GM21825 (cell line): ENCODE results near the gene TTC7B.

Experiments used
- ATAC-seq: cut with Tn5 transposase; IDR thresholded peaks from one replicate; pipeline ENCODE4 v1.9.1; 2021; ENCODE audit warnings: mild to moderate bottlenecking, moderate library complexity; ENCODE audit not compliant: unreplicated experiment

TTC7B gene

DNA sequence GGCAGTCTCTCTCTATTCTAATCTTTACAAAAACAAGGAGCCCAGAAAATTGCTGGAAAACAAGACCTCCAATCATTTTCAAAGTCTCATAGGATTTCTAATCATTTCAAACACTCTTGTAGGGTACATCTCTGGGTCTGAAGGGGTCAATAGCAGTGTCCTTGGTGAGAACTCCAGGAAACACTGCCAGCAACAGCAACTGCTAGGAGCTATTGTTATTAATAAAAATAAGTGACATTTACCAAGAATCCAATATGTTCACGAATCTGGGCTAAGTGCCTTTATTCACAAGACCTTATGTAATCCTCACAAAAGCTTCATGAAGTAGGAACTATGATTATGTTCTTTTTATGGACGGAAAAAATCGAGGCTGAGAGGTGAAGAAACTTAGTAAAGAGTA, 72.8 kb downstream of the TTC7B start:
- no peak for ATAC-seq

DNA sequence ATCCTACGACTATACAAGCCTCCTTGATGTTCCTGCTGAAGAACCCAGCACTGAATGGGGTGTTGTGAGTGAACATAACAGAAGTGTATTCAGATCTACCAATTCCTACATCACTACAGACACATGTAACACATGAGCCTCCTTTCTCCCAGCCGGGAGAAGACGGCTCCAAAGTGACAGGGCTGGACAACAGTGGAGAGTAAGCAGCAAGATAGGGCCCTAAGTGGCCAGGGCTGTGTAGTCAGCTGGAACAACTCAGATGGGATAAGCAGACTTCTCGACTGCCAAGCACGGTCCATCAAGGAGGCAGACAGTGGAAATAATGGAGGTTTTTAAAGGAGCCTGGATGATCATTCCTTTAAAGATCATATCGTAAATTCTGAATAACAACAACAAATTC, 73.5 kb downstream of the TTC7B start:
- ATAC-seq = no peak

DNA sequence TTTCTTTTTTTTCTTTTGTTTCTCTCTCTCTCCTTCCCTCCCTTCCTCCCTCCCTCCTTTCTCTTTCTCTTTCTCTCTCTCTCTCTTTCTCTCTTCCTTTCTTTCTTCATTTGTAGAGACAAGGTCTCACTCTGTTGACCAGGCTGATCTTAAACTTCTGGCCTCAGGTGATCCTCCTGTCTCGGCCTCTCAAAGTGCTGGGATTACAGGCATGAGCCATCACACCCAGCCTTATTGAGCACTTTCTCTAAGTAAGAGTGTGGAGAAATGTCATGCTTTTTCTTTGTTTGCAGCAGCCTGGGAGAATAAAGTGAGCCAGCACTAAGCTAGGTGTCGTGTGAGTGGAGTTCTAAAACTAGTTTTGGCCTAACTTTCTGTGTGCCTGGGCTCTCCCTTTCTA, 74.0 kb downstream of the TTC7B start:
- ATAC-seq = no peak

DNA sequence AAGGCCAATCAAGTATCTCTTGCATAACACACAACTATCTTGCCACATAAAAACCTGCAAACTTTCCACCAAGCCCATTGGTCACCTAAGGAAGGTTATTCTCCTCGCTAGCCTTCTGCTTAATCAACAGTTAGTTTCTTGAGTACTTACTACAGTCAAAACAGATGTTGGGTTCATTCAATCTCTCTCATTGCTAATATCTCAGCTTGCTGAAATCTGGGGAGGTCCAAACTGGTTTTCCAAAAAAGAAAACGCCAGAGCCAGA, 74.6 kb downstream of the TTC7B start:
- no peak for ATAC-seq

DNA sequence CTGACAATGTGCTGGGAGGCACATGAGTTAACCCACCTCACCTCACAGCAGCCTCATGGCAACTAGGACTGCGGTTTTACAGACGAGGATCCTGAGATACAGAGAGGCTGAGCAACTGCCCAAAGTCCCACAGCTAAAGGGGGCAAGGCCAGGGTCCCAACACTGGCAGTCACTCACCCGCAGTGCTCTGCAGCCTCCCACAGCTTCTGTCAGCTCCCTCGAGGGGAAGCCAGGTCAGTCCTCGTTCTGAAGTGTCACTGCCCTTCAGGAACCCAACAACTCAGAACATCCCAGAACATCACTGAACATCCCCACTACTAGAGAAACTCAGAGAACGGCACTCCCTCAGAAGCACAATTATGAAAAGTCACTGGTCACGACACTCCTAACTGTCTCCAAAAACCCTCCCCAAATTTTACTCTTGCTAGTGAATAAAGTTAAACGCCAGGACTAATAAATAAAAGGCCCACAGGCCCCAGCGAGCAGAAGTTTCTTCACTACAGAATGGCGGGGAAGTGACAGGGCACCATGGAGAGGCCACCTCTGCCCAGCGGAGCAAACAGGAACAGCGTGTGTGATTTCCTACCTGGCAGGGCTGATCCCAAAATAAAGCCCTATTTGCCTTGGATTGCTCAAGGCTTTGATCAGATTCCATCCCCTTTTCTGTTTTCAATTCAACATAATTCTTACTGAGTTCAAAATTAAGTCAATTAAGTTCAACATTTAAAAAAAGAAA, 75.1 kb downstream of the TTC7B start:
- no peak for ATAC-seq

DNA sequence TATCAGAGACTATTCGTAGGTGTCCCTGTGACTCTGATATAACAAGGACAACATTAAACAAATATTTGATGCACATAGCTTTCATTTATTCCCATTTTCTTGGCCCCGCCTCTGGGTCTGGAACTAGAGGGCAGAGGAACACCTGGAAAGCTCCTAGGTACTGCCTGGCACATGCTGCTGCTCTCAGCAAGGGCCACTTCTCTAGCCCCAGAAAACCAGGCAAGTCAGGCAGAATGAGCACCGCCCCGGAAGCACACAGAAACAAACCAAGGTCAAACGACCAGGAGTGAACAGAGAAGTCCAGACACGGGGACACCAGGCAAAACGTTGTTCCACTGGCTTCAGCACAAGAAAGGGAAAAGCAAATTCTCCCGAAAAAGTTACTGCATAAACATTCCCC, 76.1 kb downstream of the TTC7B start:
- no peak for ATAC-seq

DNA sequence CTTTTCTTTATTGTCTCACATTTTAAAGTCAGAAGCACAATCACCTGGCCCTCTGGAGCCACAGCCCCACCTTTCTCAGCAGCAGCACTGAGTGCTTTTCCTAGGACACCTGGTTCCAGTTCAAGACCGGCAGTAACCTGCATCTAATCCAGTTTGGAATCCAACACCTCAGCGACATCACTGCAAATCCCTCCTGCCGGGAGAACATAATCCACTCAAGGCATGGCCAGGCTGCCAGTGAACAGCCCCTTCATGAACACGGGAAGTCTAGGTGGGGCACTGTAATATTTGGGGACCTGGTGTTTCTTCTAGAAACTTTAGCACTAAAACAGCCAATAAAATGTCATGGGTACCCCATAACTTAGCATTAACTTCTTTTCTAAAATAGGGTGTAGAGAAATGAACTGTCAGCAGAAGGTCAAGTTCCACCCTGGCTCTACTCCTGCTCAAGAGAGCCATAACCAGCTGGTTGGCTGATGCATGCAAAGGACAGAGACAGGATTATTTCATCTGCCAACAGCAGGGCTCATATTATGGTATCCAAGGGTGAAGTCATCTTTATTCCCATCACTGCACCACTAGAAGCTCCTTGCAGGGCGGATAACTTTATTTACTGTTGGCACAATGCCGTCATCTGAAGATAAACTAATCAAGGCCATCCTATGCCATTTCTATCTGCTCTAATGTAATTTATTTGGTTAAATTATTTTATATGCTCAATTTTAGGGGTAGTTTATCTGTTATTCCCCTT, 76.7 kb downstream of the TTC7B start:
- ATAC-seq = no peak

DNA sequence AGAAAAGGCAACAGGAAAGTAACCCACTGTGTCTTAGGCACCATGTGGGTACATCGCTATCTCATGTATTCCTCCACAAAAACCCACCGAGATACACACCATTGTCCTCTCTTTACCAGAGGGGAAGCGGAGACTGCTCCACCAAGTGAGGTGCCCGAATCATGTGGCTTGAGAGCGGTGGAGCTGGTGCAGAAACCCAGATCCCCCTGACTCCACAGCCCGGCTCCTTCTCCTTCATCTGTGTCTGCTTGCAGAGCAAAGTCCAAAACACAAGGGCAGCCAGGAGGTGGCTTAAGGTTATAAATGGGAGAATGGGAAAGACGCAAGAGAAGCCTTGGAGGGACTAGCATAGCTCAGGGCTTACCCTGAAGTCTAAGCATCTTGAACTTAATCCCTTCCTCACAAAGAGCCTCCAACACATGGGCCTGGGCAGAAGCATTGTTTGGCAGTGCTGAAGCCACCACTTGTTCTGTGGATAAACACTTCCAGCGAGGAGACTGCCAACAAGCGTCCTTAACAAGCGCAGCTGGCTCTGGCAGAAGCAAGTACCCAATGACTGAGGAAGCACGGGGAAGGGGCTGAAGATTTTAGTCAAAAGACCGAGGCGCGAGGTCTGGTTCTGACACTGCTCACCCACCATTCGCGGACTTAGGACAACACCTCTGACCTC, 83.0 kb downstream of the TTC7B start:
- no peak for ATAC-seq

DNA sequence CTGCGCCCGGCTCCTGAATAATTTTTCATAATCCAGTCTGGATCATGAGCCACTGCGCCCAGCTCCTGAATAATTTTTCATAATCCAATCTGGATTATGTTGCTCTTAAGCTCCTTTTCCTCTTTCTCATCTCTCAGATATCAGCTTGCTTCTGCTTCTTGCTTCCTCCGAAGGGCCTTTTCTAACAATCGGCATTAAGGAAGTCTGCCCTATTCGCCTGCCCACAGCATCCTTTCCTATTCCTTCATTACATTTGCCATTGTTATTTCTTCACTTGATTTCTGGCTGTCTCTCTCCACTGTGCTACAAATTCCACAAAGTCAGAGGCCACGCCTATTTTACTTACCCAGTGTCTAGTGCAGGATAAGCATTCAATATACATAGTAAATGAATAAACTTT, 83.5 kb downstream of the TTC7B start:
- no peak for ATAC-seq

DNA sequence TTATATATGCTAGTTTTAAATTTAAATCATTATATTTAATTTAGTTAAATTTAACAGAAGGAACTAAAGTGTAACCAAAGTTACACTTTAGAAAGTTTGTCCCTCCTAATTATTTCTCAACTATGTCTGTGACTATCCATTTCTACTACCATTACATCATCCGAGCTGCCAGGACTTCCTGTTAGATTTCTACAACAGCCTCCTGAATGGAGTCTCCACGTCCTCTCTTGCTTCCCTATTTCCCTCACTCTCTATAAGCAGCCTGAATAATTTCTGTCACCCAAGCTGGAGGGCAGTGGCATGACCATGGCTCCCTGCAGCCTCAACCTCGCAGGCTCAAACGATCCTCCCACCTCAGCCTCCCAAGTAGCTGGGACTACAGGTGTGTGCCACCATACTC, 84.1 kb downstream of the TTC7B start:
- no peak for ATAC-seq

DNA sequence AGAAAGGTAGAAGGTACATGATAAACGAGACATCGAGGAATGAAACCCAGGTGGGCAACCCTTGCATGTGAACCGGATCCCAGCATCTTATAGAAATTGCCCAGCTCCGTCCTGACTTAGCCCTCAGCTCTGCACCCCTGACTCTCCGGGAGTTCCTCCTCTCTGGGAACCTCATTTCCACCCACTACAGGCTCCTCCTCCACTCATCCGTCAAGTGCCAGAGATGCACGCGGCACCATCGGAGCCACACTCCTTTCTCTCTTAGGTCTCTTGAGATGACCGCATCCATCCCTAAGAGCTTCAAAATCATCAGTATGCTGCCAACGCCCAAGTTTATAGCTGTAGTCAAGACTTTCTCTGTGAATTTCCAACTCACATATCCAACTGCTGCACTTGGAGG, 84.7 kb downstream of the TTC7B start:
- ATAC-seq = no peak

DNA sequence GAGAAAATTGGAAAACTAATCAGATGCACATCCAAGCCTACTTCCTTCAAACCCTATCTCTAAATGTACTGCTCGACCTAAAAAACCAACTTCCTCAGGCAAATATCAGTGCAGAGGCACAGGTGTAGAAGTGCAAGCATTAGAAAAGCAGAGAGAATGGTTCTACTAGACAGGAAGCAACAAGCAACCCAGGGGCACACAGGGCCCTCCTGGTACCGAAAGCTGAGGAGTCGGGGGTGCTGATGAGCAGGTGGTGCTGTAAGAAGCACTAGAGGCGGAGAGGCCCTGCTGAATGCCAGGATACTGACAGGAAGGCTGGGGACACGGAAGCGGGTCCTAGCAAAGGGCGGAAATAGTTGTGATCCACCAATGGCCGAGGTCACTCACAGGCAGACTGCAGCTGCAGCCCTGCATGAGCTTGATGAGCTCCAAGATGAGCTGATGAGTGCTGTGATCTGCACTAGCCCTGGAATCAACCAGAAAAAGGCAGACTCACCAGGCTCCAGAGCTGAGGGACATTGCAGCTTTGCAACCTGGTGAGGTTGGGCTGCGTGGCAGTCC, 85.9 kb downstream of the TTC7B start:
- no peak for ATAC-seq

DNA sequence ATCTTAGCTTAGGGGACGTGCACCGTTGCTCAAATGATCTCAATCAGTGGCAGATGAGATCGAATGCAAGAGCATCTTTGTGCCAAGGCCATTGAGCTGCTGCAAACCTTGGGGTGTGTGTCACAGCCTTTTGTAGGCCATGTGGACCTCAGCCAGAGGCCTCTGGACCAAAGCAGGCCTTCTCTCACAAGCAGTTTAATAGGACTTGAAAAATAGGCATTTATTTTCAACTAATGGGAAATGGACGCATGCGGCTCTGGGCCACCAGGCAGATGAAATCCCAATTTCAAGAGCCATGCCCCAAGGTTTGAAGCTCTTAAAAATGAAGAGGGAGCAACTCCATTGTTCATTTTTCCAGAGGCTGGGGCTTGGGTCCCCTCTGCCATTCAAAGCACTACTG, 87.3 kb downstream of the TTC7B start:
- no peak for ATAC-seq

DNA sequence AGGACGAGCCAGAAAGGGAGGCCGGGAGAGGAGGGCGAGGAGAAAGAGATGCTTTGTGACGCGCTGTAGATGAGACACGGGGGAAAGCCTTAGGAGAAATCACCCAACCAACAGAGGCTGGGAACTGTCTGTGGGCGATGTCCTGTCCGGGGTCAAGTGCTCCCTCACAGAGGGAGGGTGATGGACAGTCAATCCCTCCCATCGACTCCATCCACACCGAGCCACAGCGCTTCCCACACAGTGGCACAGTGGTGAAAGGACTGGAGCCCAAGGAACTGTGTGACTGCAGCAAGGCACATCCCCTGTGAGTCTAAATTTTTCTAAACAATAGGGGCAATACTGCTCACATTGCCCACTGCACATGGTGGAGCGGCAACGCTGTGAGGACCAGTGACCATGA, 89.1 kb downstream of the TTC7B start:
- no peak for ATAC-seq

DNA sequence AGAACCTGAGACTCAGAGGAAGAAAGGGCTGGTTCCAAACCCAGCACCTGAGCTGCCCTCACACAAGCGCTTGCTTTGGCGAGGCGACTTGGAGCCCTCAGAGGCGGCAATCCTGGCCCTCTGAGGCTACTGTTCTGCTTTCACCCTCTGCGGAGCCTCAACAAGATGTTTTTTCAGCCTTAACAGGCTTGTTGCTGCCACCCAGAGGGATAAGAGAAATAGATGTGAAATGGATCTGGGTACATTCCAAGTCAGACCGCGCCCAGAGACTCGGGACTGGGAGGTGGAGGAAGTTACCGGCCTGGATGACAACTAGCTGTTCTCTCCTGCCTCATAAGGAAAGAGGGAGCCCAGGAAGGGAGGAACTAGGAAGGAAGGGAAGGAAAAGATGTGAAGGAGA, 89.6 kb downstream of the TTC7B start:
- ATAC-seq = no peak

DNA sequence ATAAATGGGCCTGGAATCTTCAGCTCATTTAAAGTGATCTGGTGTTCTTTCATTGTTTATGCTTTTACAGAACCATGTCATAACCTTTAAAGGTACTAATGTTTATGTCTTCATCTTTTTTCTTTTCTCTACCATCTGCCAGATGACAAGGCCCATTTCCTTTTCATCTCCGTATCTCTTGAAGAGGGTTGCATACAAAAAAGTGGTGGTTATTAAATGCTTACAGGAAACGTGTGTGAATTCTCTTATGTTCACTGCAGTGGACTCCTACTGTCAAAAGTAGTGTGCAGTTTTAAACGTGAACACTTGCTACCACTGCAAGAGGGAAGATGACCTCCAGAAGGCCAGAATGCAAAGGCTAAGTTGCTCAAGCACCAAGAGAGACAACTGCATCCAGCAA, 91.4 kb downstream of the TTC7B start:
- ATAC-seq = no peak

DNA sequence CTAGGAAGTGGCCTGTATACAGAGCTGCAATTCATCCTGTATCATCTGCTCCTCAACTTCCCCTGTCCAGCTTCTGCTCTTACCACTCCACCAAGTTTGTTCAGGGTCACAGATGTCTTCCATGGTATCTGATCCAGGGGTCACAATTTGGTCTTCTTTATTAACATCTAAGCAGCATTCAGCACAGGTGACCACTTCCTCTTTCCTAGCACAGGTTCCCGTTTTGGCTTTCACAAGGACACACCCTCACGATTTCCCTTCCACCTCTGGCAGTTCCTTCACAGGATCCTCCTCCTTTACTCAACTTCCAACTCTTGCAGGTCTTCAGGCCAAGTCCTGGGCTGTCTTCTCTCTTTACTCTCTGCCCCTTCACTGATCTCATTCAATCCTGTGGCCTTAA, 93.6 kb downstream of the TTC7B start:
- ATAC-seq = no peak

DNA sequence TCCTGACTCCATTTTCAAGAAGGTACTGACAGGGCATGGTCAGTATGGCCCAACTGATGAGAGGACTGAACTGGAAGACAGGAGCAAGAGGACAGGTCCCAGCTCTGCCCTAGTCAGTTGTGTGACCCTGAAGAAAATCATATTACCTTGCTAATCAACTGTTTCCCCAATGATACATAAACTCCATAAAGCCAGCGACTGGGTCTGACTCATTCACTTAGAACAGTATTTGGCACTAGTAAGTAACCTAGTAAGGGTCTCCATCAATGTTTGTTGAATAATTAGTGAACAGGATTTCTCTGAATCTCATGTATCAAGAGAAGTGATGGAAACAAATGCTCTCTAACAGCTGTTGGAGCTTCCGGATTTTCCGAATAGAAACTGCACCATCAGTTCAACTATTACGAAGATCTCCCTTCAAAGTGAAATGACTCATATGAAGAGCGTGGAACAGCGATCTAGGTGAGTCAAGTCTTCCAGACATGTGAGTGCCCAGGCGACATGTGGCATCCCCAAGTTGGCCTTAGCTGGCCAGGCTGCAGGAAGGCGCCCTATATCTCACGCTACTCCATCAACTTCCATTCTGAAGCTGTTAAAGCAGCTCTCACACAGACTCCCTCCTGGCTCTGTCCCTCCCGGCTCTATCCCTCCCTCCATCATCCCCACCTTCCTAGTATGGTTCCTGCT, 94.5 kb downstream of the TTC7B start:
- no peak for ATAC-seq

DNA sequence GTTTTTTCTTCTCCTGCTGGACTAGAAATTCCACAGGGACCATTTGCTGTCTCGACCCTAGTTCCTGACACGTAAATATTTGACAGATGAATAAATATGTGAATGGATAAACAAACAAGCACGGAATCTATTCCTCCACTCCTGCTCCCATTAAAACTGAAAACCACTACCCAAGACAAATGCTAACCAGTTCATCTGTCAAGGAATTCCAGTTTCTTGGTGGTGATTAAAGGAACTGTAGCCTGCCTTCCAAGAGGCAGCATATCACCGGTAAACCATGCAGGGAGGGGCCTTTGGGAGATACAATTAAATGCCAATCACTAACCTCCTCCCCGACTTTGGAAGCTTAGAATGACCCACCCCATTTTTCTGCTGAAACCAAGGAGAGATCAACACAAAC, 95.4 kb downstream of the TTC7B start:
- ATAC-seq = no peak

DNA sequence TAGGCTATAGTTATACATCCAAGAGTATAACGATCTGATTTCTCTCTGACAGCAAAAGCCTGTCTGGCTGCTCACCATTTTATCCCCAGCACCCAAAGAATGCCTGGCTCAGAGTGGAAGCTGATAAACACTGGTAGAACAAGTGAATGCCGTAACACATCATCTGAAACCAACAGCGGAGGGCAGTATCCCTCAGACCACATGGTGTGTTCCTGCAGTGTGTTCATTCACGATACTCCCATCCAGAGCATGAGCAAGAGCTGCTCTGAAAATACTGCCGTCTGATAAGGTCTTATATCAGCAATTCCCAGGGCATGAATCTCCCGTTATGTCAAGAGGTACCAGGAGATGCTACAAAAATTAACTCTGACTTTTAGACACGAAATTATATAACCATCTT, 95.9 kb downstream of the TTC7B start:
- no peak for ATAC-seq

DNA sequence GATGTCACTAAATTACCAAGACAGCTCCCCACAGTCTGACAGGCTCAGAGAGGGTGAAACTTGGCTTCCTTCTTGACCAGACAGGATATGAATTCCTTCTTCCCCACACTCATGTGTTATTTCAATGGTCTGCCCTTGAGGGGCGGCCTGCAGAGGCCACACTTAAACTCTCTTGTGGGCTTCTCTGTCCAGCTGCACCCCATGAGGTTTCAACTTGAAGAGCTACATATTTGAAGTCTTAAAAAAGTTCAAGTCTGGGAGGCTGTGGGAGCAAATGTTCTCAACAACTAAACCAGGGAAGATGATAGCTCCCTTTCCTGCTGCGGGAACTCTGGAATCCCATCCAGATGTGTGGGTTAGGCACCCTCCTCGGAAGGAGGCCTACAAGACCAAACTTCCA, 98.3 kb downstream of the TTC7B start:
- no peak for ATAC-seq

DNA sequence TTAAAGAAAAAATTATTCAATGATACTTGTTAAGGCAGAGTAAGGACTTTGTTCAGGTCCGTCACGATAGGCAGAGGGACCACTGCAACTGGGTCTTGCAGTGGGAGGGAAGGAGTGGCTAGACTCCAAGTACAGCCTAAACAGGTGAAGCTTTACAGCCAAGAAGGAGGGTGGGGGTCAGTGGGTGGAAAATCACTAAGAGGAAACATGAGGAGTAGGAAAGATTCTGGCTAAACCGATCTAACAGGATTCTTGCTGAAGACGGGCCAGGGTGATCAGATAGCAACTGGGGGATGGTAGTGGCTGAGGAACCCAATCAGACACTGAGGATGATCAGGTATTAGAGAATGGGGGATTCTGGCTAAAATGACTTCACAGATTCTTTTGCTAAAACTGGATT, 100.2 kb downstream of the TTC7B start:
- ATAC-seq = no peak
